DMS153 (cell line): ENCODE measurements around the gene TMEM79.
"Not testable (repeated sequence)": the region's sequence is repeated elsewhere in the genome, so short reads cannot be mapped to it uniquely, and the experiment has no call there.

ENCODE experiments used
- DNase-seq: peaks from one replicate; lab custom pipeline; 2025; lab: John Stamatoyannopoulos, UW

The TMEM79 gene

GRCh38 chr1:156303241-156303640 is 19.1 kb downstream of the TMEM79 start:
- DNase-seq: no peak

DNA sequence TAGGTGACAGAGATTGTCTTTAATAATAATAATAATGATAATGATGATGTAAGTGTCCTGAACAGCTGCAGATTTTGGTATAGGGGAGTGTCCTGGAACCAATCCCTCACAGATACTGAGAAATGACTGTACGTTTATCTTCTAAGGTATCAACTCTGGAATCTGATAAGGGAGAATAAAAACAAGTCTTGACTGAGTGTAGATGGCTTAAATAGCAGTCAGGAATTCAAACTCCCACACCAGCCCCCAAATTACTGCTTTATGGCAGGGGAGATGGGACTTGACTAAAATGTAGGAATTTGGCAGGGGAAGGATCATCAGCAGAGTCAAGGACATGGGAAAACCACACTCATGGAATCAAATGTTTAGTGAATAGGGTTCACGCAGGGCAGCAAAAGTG is 21.1 kb downstream of the TMEM79 start:
- DNase-seq: no peak

GRCh38 chr1:156308078-156308477 is 24.0 kb downstream of the TMEM79 start:
- DNase-seq: no peak

DNA sequence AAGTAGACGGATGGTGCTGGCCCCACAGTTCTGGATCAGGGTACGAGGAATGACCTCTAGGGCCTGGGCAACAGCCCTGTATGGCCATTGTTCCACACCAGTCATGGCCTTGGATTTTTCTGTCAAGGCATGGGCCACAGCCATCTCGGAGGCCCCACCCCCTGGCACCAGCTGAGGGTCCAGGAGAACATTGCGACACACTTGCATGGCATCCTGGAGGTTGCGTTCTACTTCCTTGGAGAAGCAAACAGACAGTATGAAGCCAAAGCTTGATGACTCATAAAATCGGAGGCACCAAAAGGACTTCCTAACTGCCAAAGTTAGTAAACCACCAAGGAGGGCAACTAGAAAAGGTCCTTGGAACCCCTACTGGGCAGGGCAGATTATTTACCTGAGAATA is 26.8 kb downstream of the TMEM79 start:
- DNase-seq: no peak

- no peak for DNase-seq
Observed at GRCh38 chr1:156316909-156317308, 32.8 kb downstream of the TMEM79 start.

DNA sequence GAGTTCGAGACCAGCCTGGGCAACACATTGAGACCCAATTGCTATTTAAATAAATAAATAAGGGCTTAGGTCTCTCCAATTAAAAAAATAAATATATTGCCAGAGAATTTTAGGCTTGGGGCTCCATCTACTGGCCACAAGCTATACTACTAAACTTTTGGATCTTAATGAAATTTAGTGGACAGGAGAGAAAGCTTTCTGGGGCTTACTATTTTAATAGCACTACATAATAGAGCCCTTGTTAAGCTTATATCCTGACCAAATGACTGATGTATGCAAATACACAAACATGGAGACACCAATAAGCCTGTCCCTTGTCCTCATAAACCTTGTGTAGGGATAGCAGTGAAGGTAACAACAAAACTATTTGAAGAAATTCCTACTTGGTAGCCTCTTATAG is 35.5 kb downstream of the TMEM79 start:
- DNase-seq: no peak

- no peak for DNase-seq
Observed at GRCh38 chr1:156320560-156320959, 36.4 kb downstream of the TMEM79 start.

GRCh38 chr1:156323179-156323578 is 39.1 kb downstream of the TMEM79 start:
- DNase-seq: not testable (repeated sequence)

- no peak for DNase-seq
Observed at GRCh38 chr1:156336242-156336641, 52.1 kb downstream of the TMEM79 start.

DNA sequence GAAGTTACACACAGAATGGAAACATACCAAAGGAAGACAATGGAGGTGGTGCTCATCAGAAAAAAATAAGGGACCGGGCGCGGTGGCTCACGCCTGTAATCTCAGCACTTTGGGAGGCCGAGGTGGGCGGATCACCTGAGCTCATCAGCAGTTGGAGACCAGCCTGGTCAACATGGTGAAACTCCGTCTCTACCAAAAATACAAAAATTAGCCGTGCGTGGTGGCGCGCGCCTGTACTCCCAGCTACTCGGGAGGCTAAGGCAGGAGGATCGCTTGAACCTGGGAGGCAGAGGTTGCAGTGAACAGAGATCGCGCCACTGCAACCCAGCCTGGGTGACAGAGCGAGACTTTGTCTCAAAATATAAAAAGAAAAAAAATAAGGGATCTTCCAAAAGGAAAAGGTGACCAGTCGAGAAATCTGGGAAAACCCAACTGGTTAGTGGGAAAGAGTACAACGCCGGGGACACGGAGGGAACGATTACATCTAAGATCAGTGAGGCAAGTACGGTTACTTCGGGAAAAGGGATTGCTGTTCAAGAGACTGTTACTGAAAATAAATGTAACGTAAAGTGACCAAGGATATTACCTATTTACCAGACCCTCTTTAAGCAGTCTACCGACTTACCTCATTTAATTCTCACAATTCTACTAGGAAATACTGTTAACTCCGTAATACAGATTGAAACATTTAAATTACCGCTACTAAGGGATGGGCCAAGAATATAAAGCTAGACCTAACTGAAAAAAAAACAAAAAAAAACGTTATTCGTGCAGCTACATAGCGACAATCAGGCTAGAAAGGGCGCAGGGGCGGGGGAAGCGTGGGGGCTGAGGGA is 53.1 kb downstream of the TMEM79 start:
- DNase-seq: no peak

GRCh38 chr1:156337888-156338179 is 53.7 kb downstream of the TMEM79 start:
- no peak for DNase-seq

GRCh38 chr1:156338180-156338976 is 54.3 kb downstream of the TMEM79 start, which contains the start of the genes CCT3 and TSACC:
TSS of gene CCT3 (minus strand) at chr1:156338292. CDS start at chr1:156338184, 108 bp downstream.
TSS of gene TSACC (plus strand) at chr1:156338526. CDS start at chr1:156339758, 1,232 bp downstream.
- peak; percentile 100 for DNase-seq
